Tibial nerve (tissue), 3 donors: ENCODE data around the gene SH3RF3.

Experiments
- CTCF ChIP-seq, 5 experiments: fragments of 200-600 bp in 3 of 5; fragments of 450-650 bp in 2 of 5; sonication (generic) in 3 of 5; IDR thresholded peaks; one replicate each; pipeline ENCODE4 v1.5.1; 2016 to 2019; ENCODE audit warnings: antibody characterized with exemption in 5 of 5, mild to moderate bottlenecking in 3 of 5, moderate library complexity in 2 of 5
- POLR2A ChIP-seq, 2 donors: fragments of 450-650 bp; IDR thresholded peaks; one replicate each; pipeline ENCODE4 v1.6.1; 2017; ENCODE audit warnings: antibody characterized with exemption in 2 of 2, mild to moderate bottlenecking in 2 of 2, moderate library complexity in 2 of 2

DNA sequence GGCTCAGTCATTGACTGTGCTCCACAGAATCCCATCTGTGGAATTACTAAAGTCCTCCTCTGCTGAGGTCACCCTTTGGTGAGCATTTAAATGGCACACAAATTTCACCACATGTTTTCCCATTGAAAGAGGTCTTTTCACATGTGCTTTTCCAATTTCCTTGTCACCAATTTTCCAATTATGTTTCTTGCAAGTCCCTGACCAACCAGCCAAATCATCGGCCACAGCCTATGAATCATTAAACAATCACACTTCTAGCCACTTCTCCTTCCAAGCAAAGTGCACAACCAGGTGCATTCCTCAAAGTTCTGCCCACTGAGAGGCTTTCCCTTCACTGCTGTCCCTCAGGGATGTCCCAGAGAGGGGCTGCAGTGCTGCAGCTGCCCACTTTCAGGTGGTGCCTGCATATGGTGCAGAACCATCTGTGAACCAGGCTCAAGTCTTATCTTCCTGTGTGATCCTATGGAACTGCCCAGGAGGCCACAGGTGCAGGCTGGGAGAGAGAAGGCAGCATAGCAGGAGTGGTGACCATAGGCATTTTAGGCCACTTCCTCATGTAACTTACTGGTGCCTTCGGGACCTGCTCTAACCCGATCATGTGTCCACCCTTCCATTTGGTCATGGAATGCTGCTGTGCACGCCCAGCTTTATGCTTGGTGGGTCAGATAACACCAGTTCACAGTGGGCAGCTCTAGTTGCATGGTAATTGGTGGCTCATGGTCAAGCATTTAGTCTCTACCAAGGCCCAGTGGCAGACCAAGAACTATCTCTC lies 331.7 kb downstream of the SH3RF3 start:
- TF ChIP-seq CTCF (IDR thresholded peaks at IDR 0.05): no peak
- no peak for TF ChIP-seq POLR2A (IDR thresholded peaks at IDR 0.05)
